Activated CD8-positive, alpha-beta memory T cell treated with anti-CD3 and anti-CD28 coated beads for 1 hour (primary cell): Measurements from ENCODE around the gene PDE9A.

ENCODE experiments used
- DNase-seq, 2 donors: peaks; one replicate each; pipeline ENCODE4 v3.0.0-alpha.2; 2020; ENCODE audit warnings: low read depth in 1 of 2; ENCODE audit errors: extremely low read depth in 1 of 2

The PDE9A gene

GRCh38 chr21:42734323-42734971 lies 81.0 kb downstream of the PDE9A start:
- no peak for DNase-seq

GRCh38 chr21:42735061-42735460 lies 81.6 kb downstream of the PDE9A start:
- no peak for DNase-seq

GRCh38 chr21:42735944-42736343 lies 82.5 kb downstream of the PDE9A start:
- DNase-seq = no peak

- DNase-seq = no peak
These were observed 83.4 kb downstream of the PDE9A start for GRCh38 chr21:42736646-42737350.

GRCh38 chr21:42737951-42738590 lies 84.7 kb downstream of the PDE9A start:
- no peak for DNase-seq

GRCh38 chr21:42739061-42739931 lies 85.9 kb downstream of the PDE9A start:
- no peak for DNase-seq

- DNase-seq = no peak
These were observed 87.0 kb downstream of the PDE9A start for GRCh38 chr21:42740405-42740909.

- DNase-seq = no peak
These were observed 87.6 kb downstream of the PDE9A start for GRCh38 chr21:42741066-42741465.

- DNase-seq = no peak
These were observed 91.4 kb downstream of the PDE9A start for GRCh38 chr21:42744520-42745445.

- no peak for DNase-seq
These were observed 92.3 kb downstream of the PDE9A start for GRCh38 chr21:42745511-42746239.

GRCh38 chr21:42746240-42746592 lies 92.8 kb downstream of the PDE9A start:
- DNase-seq = no peak

- DNase-seq = peak; percentile 7 to 9
These were observed 93.3 kb downstream of the PDE9A start for GRCh38 chr21:42746593-42747275.

GRCh38 chr21:42747276-42747701 lies 93.9 kb downstream of the PDE9A start:
- no peak for DNase-seq

GRCh38 chr21:42747746-42748351 lies 94.4 kb downstream of the PDE9A start:
- DNase-seq = no peak

GRCh38 chr21:42748620-42749176 lies 95.3 kb downstream of the PDE9A start:
- no peak for DNase-seq

- DNase-seq = no peak
These were observed 97.5 kb downstream of the PDE9A start for GRCh38 chr21:42750737-42751530.

- DNase-seq = no peak
These were observed 98.4 kb downstream of the PDE9A start for GRCh38 chr21:42751866-42752265.
